Measurements from ENCODE around the gene IGF2BP2.

DNA sequence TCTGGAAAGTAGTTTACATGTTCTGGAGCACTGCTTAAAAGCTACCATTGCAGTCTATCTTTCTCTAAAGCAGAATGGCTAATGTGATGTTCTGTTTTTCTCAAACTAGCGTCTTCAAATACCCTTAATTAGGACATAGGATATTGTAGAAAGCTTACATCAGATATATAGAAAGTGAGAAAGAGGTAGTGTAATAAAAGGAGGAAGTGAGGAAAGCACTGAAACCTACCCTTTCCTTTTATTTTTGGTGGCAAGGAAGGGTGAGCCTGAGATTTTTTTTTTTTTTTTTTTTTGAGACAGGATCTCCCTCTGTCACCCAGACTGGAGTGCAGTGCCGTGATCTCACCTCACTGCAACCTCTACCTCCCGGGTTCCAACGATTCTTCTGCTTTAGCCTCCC lies 229.3 kb downstream of the IGF2BP2 start:
- no peak for TF ChIP-seq POLR2A (IDR thresholded peaks at IDR 0.05; ENCODE audit: low read depth, low read length)
- no peak for TF ChIP-seq POLR2AphosphoS5 (IDR thresholded peaks at IDR 0.05; ENCODE audit: low read depth, low read length)
- no peak for TF ChIP-seq TAF1 (IDR thresholded peaks at IDR 0.05; ENCODE audit: borderline replicate concordance, low read depth, low read length)

All from GM12892 (cell line).